Fibroblast of skin of right quadriceps (primary cell): ENCODE data around the gene LRBA.
"Not testable (repeated sequence)": the region's sequence is repeated elsewhere in the genome, so short reads cannot be mapped to it uniquely, and the experiment has no call there.

Experiments
- DNase-seq: peaks from one replicate; pipeline ENCODE4 v3.0.0-alpha.2; 2013

Gene LRBA

GRCh38 chr4:150938873-150939499, 76.1 kb downstream of the LRBA start:
- DNase-seq: no peak

DNA sequence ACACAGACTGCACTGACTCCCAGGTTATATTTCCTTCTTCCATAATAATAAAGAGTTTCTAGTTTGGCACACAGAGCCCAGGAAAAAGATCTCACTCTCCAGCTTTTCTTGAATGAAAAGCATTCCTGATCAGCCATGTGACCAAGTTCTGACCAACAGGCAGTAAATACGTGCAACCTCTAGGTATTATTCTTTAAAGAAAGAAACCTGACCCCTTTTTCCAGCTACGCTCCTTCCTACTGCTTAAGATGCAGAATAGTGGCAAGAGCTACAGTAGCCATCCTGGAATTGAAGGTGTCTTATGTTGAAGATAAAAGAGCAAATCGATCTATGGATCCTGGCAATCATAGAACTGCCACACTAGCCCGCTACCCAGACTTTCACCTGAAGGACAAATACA, 76.7 kb downstream of the LRBA start:
- DNase-seq: no peak

DNA sequence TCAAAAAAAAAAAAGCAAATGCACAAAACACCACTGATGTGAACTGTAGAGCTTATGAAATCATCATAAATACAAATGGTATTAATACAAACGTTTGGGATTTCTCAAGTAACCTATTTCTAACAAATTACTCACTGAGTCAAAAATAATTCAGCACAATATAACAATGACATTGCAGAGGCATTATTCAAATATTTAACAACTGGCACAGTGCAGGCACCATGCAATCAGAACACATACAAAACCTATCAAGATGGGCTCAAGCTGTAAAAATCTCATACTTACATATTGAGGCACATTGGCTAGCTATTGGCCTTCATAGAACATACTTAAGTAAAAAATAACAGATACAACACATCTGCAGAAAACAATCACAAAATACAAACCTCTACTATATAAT, 81.1 kb downstream of the LRBA start:
- DNase-seq: no peak

DNA sequence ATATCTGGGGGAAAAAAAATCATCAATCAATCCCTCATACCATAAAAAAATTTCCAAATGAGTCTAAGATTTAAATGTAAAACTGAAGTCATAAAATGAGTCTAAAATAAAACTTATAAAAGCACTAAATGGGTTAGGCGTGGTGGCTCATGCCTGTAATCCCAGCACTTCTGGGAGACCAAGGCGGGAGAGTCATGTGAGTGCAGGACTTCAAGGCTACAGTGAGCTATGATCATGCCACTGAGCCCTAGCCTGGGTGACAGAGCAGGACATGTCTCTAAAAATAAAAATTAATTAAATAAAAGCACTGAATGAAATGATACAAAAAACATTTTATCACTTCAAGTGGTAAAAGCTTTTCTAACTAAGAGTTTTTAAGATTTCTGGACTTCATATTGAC, 83.3 kb downstream of the LRBA start:
- no peak for DNase-seq

- no peak for DNase-seq
Observed at GRCh38 chr4:150931005-150931404, 84.1 kb downstream of the LRBA start.

GRCh38 chr4:150923945-150924344, 91.1 kb downstream of the LRBA start:
- DNase-seq: no peak

DNA sequence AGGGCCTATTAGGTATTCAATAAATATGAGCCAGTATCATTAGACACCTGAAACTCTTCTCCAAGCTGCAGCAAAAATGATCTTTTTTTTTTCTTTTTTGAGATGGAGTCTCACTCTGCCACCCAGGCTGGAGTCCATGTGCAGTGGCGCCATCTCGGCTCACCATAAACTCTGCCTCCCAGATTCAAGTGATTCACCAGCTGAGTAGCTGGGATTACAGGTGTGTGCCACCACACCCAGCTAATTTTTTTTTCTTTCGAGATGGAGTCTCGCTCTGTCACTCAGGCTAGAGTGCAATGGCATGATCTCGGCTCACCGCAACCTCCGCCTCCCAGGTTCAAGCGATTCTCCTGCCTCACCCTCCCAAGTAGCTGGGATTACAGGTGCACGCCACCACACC, 93.6 kb downstream of the LRBA start:
- not testable (repeated sequence) for DNase-seq

GRCh38 chr4:150918562-150918961, 96.5 kb downstream of the LRBA start:
- DNase-seq: peak; percentile 8

DNA sequence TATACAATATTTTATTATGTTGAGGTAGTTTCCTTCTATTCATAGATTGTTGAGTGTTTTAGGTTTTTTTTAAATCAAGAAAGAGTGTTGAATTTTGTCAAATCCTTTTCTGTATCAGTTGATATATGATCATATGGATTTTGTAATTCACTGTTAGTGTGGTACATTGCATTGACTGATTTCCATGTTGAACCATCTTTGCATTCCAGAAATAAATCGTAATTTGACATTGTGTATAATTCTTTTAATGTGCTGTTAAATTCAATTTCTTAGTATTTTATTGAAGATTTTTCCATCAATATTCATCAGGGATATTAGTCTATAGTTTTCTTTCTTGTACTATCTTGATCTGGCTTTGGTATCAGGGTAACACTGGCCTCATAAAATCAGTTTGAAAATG, 103.8 kb downstream of the LRBA start:
- no peak for DNase-seq

DNA sequence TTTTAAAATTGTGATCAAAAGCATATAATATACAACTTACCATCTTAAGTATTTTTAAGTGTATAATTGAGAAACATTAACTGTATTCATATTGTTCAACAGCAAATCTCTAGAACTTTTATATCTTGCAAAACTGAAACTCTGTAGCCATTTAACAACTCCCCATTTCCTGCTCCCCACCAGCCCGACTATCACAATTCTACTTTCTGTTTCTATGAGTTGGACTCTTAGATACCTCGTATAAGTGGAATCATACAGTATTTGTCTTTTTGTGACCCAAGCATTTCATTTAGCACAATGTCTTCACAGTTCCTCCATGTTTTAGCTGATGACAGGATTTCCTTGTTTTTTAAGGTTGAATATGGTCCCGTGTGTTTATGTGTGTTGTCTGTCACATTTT, 106.0 kb downstream of the LRBA start:
- no peak for DNase-seq

GRCh38 chr4:150906987-150907633, 108.0 kb downstream of the LRBA start:
- no peak for DNase-seq

DNA sequence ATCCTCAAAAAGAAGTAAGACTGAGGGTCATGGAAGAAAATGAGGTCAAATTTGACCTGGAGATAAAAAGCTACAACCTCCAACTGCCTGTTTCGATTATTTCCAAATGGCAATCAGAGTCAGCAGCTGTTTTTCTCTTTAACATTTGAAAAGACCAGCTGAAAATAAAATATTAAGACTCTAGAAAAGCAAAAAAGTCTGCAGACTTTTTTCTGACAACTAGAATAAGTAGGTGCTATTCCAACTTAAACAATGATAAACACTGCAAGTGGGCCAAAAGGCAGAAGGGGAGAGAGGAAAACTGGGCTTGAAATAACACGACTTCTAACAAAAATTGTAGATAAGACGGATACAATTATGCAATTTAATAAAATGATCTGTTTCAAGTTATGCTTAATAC, 110.4 kb downstream of the LRBA start:
- DNase-seq: no peak

GRCh38 chr4:150903603-150904002, 111.5 kb downstream of the LRBA start:
- DNase-seq: no peak

- DNase-seq: no peak
Observed at GRCh38 chr4:150896497-150896896, 118.6 kb downstream of the LRBA start.

DNA sequence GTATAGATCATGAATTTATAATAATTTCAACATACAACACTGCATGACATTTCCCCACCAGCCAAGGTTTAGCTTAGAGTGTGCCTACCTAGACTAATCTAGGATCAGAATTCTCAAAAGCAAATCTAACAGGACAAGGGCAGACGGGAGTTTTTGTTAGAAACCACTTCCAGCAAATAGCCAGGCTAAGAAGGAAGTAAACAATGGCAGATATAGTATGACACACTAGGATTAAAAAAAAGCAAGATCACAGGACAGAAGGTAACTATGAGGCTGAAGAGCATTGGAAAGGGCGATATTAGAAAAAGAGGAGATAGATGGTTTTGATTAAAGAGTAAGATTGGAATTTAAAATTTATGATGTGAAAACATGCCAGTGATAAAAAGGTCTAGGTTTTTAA, 124.8 kb downstream of the LRBA start:
- no peak for DNase-seq

DNA sequence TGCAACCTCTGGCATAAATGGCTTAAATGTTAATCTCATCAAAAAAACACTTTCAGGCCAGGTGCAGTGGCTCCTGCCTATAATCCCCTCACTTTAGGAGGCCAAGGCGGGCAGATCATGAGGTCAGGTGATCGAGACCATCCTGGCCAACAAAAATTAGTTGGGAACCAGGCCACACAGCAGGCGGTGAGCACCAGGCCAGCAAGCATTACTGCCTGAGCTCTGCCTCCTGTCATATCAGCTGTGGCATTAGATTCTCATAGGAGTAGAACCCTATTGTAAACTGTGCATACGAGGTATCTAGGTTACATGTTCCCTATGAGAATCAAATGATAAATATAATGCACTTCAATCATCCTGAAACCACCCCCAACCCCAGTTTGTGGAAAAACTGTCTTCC, 125.8 kb downstream of the LRBA start:
- no peak for DNase-seq

DNA sequence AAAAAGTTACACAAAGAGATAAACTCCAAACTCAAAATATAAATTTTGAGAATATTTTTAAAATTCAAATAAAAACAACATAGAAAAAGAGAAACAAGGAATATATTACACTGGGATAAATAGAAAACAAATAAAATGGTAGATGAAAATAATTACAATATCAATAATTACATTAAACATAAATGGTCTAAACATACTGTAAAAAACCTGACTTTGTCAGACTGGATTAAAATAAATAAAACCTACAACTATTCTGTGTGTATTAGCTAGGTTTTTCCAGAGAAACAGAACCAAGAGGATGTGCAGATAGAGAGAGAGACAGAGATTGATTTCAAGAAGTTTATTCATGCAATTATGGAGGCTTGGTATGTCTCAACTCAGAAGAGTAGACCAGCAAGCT, 126.5 kb downstream of the LRBA start:
- DNase-seq: no peak

- DNase-seq: no peak
Observed at GRCh38 chr4:150888217-150888616, 126.9 kb downstream of the LRBA start.

GRCh38 chr4:150886597-150886996, 128.5 kb downstream of the LRBA start:
- no peak for DNase-seq

DNA sequence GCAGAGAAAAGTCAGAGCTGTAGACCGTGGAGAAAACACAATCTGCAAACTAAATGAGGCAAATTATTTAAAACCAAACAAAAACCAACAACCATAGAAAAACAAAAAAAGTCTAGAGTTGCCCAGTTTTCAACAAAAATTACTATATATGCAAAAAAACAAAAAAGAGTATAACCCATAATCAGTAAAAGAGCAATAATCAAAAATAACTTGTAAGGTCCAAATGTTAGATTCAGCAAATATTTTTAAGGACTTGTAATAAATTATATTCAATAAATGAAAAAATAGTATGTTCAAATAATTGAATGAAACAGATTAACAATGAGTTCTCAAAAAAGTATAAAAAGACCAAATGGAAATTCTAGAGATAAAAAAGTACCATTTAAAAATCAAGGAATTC, 130.5 kb downstream of the LRBA start:
- DNase-seq: no peak

- no peak for DNase-seq
Observed at GRCh38 chr4:150875367-150875766, 139.7 kb downstream of the LRBA start.

DNA sequence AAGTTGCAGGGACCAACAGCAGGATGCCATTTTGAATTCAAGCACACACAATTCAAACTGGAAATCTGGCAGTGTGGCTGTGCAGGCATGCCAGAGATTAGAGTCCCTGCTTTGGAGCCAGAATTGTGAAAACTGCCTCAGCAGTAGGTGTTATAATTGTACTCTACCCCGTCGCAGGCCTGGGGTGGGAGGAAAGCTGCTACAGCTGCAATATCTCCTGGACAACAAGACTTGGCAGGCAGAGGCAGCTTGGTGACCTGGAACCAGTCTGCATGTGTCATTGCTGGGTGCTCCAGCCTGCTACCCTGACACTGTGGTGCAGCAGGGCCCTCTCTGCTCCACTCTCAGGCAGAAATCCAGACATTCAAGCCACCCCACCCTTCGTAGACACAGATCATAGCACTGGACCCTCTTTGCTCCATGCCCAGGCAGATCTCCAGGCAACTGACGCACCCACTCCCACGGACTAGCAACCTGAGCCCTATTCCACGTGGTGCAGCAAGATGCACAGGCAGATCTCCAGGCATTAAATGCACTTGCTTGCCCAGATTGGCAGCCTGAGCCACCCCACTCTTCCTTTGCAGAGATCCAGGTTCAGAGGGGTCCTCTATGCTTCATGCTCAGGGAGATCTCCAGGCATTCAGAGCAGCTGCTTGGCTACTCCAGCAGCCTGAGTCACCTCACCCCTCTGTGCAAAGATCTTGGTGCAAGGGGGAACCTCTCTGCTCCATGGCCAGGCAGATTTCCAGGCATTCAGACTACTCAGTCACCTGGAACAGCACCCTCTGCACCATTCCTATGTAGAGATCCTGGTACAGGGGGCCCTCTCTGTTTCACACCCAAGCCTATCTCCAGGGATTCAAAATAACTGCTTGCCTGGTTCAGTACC, 140.5 kb downstream of the LRBA start:
- DNase-seq: no peak

DNA sequence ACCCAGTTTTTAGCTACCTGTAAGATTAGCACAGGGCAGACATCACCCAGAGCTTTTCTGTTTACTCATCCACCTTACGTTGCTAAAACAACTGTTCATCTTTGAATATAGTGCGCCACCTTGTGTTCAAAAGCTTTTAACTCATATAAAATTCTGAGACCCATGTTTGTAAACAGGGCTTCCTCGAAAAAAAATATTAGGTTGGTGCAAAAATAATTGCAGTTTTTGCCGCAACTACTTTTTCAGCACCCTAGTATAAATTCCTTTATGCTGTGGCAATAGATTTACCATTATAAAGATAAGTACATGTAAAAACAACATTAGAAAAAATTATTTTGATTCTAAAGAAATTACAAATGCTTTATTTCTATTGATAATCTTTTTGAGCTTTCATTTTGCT, 147.9 kb downstream of the LRBA start:
- DNase-seq: peak; percentile 75

DNA sequence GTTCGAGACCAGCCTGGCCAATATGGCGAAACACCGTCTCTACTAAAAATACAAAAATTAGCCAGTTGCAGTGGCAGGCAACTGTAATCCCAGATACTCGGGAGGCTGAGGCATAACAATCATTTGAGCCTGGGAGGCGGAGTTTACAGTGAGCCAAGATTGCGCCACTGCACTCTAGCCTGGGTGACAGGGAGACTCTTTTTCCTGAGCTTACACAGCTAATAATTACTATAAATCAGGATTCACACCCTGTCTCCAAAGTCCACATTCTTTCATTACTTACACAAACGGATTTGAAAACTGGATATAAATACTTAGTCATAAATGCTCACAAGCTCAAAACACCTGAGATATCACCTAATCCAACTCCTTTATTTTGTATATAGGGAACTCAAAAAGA, 151.6 kb downstream of the LRBA start:
- DNase-seq: no peak
